RWPE1 (cell line): Measurements from ENCODE around the gene RNF223.

ENCODE experiments used
- CTCF ChIA-PET: fragments of 350-600 bp; sonication (Branson Sonifier 250); formaldehyde crosslinking; extraction: SDS; loops from one replicate; lab custom pipeline; 2021; lab: Yijun Ruan, JAX
- POLR2A ChIA-PET: fragments of 400-600 bp; formaldehyde crosslinking; extraction: SDS; loops from one replicate; lab custom pipeline; 2020; ENCODE audit warnings: antibody characterized with exemption; ENCODE audit not compliant: low non-redundant PET; lab: Yijun Ruan, JAX
- DNase-seq: peaks from one replicate; pipeline ENCODE4 v3.0.0; 2012; ENCODE audit warnings: low spot score
- H3K27ac ChIP-seq: fragments of 450-650 bp; 2 replicates; pipeline ENCODE4 v1.5.1; 2017
- CTCF ChIP-seq: fragments of 450-650 bp; conservative IDR thresholded peaks from 2 replicates; pipeline ENCODE4 v1.5.1; 2017; ENCODE audit warnings: low read depth, mild to moderate bottlenecking

RNF223 gene

GRCh38 chr1:1041092-1041523, 33.0 kb downstream of the RNF223 start:
- ChIA-PET CTCF (interaction anchor here (1.1 to 2.1 kb wide), 3 partner anchors 16 to 39 kb away, joined by 5 to 7 read pairs (median 6); no protein-coding TSS in a partner anchor), POLR2A (no interaction called here)
- no peak for DNase-seq
- H3K27ac ChIP-seq, result peak overlapping the region; percentile 28; the same call in 1 of the 2 replicates
- no peak for TF ChIP-seq CTCF

GRCh38 chr1:1040004-1040991, 33.8 kb downstream of the RNF223 start:
- CTCF ChIA-PET, result interaction anchor here (0.7 to 2.1 kb wide), 6 partner anchors 15 to 48 kb away, joined by 3 to 8 read pairs (median 6); no protein-coding TSS in a partner anchor
- peak overlapping the region; percentile 81 for H3K27ac ChIP-seq
- POLR2A ChIA-PET, result interaction anchor here (0.9 kb wide), 1 partner anchor 27 kb away, joined by 3 read pairs; no protein-coding TSS in a partner anchor

GRCh38 chr1:1039145-1039910, 34.8 kb downstream of the RNF223 start:
- H3K27ac ChIP-seq, result peak overlapping the region; percentile 81
- TF ChIP-seq CTCF, result no peak
- ChIA-PET POLR2A (no interaction called here), CTCF (interaction anchor here (0.7 to 2.1 kb wide), 7 partner anchors 14 to 47 kb away, joined by 3 to 8 read pairs (median 6); no protein-coding TSS in a partner anchor)
- no peak for DNase-seq

More at GRCh38 chr1:1040004-1040991, 33.8 kb downstream of the RNF223 start:
- peak; percentile 91 for DNase-seq
- peak; percentile 15; the same call in 1 of the 2 replicates for TF ChIP-seq CTCF

GRCh38 chr1:1038694-1039093, 35.4 kb downstream of the RNF223 start:
- POLR2A ChIA-PET, result no interaction called here
- DNase-seq, result no peak

GRCh38 chr1:1037366-1038327, 36.5 kb downstream of the RNF223 start:
- no peak for TF ChIP-seq CTCF
- POLR2A ChIA-PET, result no interaction called here

More at GRCh38 chr1:1038694-1039093, 35.4 kb downstream of the RNF223 start:
- CTCF ChIA-PET, result interaction anchor here (0.9 to 1.2 kb wide), 2 partner anchors 20 to 26 kb away, joined by 3 to 7 read pairs; no protein-coding TSS in a partner anchor
- TF ChIP-seq CTCF, result no peak
- H3K27ac ChIP-seq, result peak overlapping the region; percentile 81

More at GRCh38 chr1:1037366-1038327, 36.5 kb downstream of the RNF223 start:
- CTCF ChIA-PET, result no interaction called here
- no peak for DNase-seq
- H3K27ac ChIP-seq, result peak overlapping the region; percentile 81
